H1 (cell line): Measurements from ENCODE around the gene PAWR. TPM values are rescaled to one million over a fixed set of nuclear protein-coding genes. Genes with fewer than 3 reads are reported as not detected.

Experiments
- ASH2L ChIP-seq: fragments of 200-600, 300-600 bp; sonication (generic); IDR thresholded peaks from one replicate; pipeline ENCODE4 v1.7.1; 2017; ENCODE audit warnings: low read length
- E2F6 ChIP-seq: IDR thresholded peaks from 2 replicates; pipeline ENCODE4 v1.6.1; 2012; ENCODE audit warnings: inconsistent platforms
- EGR1 ChIP-seq: IDR thresholded peaks from 2 replicates; pipeline ENCODE4 v1.6.1; 2011; ENCODE audit warnings: low read depth, low read length, borderline replicate concordance
- HDAC6 ChIP-seq: IDR thresholded peaks from one replicate; pipeline ENCODE4 v1.7.1; 2012; ENCODE audit warnings: low read depth, mild to moderate bottlenecking, inconsistent platforms, low read length, moderate library complexity
- JUN ChIP-seq: IDR thresholded peaks from 2 replicates; pipeline ENCODE4 v1.6.1; 2011; ENCODE audit warnings: low read depth, mild to moderate bottlenecking, improper control_type of control experiment, low read length
- KDM4A ChIP-seq: IDR thresholded peaks from one replicate; pipeline ENCODE4 v1.7.1; 2012; ENCODE audit warnings: low read depth, mild to moderate bottlenecking, moderate library complexity, low read length, inconsistent platforms; ENCODE audit not compliant: severe bottlenecking
- POLR2A ChIP-seq, 2 experiments: IDR thresholded peaks; 1 replicate in 1 of 2; 2 replicates in 1 of 2; pipeline ENCODE4 v1.6.1; 2011; ENCODE audit warnings: low read depth in 2 of 2, low read length in 2 of 2, mild to moderate bottlenecking in 2 of 2; ENCODE audit errors: control extremely low read depth in 1 of 2
- RBBP5 ChIP-seq: IDR thresholded peaks from 2 replicates; pipeline ENCODE4 v1.7.1; 2012; ENCODE audit warnings: low read depth, mild to moderate bottlenecking, inconsistent platforms, low read length, moderate library complexity, borderline replicate concordance
- SRF ChIP-seq: IDR thresholded peaks from 2 replicates; pipeline ENCODE4 v1.6.1; 2011; ENCODE audit warnings: mild to moderate bottlenecking, low read depth, low read length, moderate library complexity
- ZNF274 ChIP-seq: IDR thresholded peaks from 2 replicates; pipeline ENCODE4 v1.7.0; 2012; ENCODE audit warnings: low read length, borderline replicate concordance; ENCODE audit errors: extremely low read depth
- polyA plus RNA-seq, 7 experiments: library from polyadenylated mRNA; depleted of rRNA in 3 of 7; stranded (reverse) in 5 of 7; unstranded in 2 of 7; fragments of >200 nt in 5 of 7; fragments of 200-250 nt in 2 of 7; gene quantifications; 1 replicate in 5 of 7; 2 replicates in 1 of 7; 4 replicates in 1 of 7; pipeline versions ENCODE4 v1.2.1 to v1.2.3, GENCODE V29; 2011 to 2013; ENCODE audit warnings: missing spikeins in 2 of 7, mixed read lengths in 2 of 7
- total RNA-seq: library from RNA; stranded (reverse); fragmentation: NEBNext Ultra II Directional; extraction: Animal tissue kit (Norgen Biotek cat#: 25700); gene quantifications from 2 replicates; pipeline ENCODE4 v1.2.1, GENCODE V29; 2021

The PAWR gene
- total and polyA plus RNA-seq, 2 of the 8 experiments (the other 6 are each of a cell fraction or from before 2014, with no cell fraction given), result 28.3 to 327 TPM

- TF ChIP-seq EGR1 (no peak), ZNF274 (no peak), HDAC6 (no peak), ASH2L (peak; percentile 51), RBBP5 (peak; percentile 58; the same call in 1 of the 2 replicates), POLR2A (IDR thresholded peaks at IDR 0.05; ENCODE audit: control extremely low read depth in 1 of 2, low read depth in 2 of 2, low read length in 2 of 2) (peak in 1 of 2 experiments; percentile 90; a peak in 2 of 3 replicates), SRF (no peak), E2F6 (no peak), JUN (no peak), KDM4A (no peak)
These were observed 142.8 kb downstream of the PAWR start (continued) for GRCh38 chr12:79547735-79548609.
